HepG2 (cell line): Measurements from ENCODE around the gene DDIT4. TPM values are rescaled to one million over a fixed set of nuclear protein-coding genes. Genes with fewer than 3 reads are reported as not detected.
A peak's percentile ranks its signal among the peaks of the same experiment; 100 is the strongest.

Source experiments
- CENPX ChIP-seq: sonication (generic); formaldehyde crosslinking; IDR thresholded peaks from 2 replicates; pipeline ENCODE4 v1.9.0; 2021; ENCODE audit warnings: mild to moderate bottlenecking, missing genetic modification reagents, moderate library complexity
- NAIF1 ChIP-seq: sonication (generic); formaldehyde crosslinking; IDR thresholded peaks from 2 replicates; pipeline ENCODE4 v1.5.0; 2020; ENCODE audit warnings: mild to moderate bottlenecking, missing genetic modification reagents, borderline replicate concordance
- NPAS2 ChIP-seq: sonication (generic); formaldehyde crosslinking; IDR thresholded peaks from 2 replicates; pipeline ENCODE4 v1.8.0; 2022; ENCODE audit warnings: mild to moderate bottlenecking, missing genetic modification reagents, borderline replicate concordance
- ZMYM4 ChIP-seq: sonication (generic); formaldehyde crosslinking; IDR thresholded peaks from 2 replicates; pipeline ENCODE4 v1.8.1; 2023; ENCODE audit warnings: mild to moderate bottlenecking, missing genetic modification reagents
- polyA plus RNA-seq, 8 experiments: library from polyadenylated mRNA; depleted of rRNA in 3 of 8; stranded (reverse) in 7 of 8; unstranded in 1 of 8; fragments of >200 nt; fragmentation: Illumina TruSeq in 4 of 8; extraction: Trizol in 4 of 8; gene quantifications; 2 replicates each; pipeline versions ENCODE4 v1.2.1 to v1.2.3, GENCODE V29; 2011 to 2016; ENCODE audit warnings: low read depth in 4 of 8, missing spikeins in 1 of 8, mixed read lengths in 1 of 8; ENCODE audit not compliant: insufficient read depth in 1 of 8
- total RNA-seq, 5 experiments: library from RNA; depleted of rRNA; stranded (reverse); fragments of >200 nt; fragmentation: Illumina TruSeq; extraction: Trizol; gene quantifications; 2 replicates each; pipeline ENCODE4 v1.2.3, GENCODE V29; 2016; ENCODE audit warnings: low read depth in 1 of 5
- TF ChIP-seq, protein P1 (sequence below): IDR thresholded peaks from 2 replicates; pipeline ENCODE4 v1.6.1; 2016; ENCODE audit warnings: low read depth, missing genetic modification reagents, missing compliant biosample characterization
- TF ChIP-seq, protein P2 (sequence below): sonication (generic); formaldehyde crosslinking; IDR thresholded peaks from 2 replicates; pipeline ENCODE4 v1.4.0; 2020; ENCODE audit warnings: missing genetic modification reagents
- TF ChIP-seq, protein P3 (sequence below): IDR thresholded peaks from 2 replicates; pipeline ENCODE4 v1.6.1; 2016; ENCODE audit warnings: missing compliant biosample characterization, missing genetic modification reagents, borderline replicate concordance
- TF ChIP-seq, protein P4 (sequence below): IDR thresholded peaks from 2 replicates; pipeline ENCODE4 v1.6.1; 2012; ENCODE audit warnings: low read length, improper control_type of control experiment

The DDIT4 gene
- total and polyA plus RNA-seq, 2 of the 13 experiments (the other 11 are each of a cell fraction or from before 2014, with no cell fraction given): 35.6 to 40.7 TPM

DNA sequence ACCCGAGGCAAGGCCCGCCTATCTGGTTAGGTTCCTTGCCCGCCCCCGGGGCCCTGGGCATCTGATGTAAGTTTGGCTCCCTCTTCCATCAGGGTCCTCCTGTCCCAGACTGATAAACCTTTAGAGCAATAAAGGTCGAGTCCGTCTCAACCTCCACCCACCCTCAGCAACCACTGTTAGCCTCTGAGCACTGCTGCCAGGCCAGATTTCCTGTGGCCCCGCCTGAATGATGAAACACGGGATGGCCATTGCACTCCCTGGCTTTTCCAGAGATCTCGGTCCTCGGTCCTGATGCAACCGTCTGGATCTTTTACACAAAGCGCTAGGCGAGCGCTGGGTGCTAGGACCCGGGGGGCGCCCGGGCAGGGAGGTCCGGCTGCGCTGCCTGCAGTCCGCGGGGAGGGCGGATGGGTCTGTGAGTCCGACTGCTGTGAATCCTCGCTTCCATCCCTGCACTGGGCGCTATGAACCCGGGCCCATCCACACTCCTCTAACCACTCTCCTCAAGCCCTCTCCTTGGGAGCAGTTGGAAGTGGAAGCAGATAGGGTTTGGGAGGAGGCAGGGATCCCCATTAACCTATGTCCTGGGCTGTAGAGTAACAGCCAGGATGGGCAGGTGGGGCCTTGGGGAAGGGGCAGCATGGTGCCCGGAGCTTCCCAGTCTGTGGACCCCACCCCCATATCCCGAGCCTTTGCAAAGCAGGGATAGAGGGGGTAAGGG lies 875 bp upstream of the DDIT4 start (continued):
- TF ChIP-seq, protein P1, sequence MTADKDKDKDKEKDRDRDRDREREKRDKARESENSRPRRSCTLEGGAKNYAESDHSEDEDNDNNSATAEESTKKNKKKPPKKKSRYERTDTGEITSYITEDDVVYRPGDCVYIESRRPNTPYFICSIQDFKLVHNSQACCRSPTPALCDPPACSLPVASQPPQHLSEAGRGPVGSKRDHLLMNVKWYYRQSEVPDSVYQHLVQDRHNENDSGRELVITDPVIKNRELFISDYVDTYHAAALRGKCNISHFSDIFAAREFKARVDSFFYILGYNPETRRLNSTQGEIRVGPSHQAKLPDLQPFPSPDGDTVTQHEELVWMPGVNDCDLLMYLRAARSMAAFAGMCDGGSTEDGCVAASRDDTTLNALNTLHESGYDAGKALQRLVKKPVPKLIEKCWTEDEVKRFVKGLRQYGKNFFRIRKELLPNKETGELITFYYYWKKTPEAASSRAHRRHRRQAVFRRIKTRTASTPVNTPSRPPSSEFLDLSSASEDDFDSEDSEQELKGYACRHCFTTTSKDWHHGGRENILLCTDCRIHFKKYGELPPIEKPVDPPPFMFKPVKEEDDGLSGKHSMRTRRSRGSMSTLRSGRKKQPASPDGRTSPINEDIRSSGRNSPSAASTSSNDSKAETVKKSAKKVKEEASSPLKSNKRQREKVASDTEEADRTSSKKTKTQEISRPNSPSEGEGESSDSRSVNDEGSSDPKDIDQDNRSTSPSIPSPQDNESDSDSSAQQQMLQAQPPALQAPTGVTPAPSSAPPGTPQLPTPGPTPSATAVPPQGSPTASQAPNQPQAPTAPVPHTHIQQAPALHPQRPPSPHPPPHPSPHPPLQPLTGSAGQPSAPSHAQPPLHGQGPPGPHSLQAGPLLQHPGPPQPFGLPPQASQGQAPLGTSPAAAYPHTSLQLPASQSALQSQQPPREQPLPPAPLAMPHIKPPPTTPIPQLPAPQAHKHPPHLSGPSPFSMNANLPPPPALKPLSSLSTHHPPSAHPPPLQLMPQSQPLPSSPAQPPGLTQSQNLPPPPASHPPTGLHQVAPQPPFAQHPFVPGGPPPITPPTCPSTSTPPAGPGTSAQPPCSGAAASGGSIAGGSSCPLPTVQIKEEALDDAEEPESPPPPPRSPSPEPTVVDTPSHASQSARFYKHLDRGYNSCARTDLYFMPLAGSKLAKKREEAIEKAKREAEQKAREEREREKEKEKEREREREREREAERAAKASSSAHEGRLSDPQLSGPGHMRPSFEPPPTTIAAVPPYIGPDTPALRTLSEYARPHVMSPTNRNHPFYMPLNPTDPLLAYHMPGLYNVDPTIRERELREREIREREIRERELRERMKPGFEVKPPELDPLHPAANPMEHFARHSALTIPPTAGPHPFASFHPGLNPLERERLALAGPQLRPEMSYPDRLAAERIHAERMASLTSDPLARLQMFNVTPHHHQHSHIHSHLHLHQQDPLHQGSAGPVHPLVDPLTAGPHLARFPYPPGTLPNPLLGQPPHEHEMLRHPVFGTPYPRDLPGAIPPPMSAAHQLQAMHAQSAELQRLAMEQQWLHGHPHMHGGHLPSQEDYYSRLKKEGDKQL: peak; percentile 43; the same call in 1 of the 2 replicates
- TF ChIP-seq NAIF1: peak; percentile 20; the same call in 1 of the 2 replicates
- TF ChIP-seq, protein P2, sequence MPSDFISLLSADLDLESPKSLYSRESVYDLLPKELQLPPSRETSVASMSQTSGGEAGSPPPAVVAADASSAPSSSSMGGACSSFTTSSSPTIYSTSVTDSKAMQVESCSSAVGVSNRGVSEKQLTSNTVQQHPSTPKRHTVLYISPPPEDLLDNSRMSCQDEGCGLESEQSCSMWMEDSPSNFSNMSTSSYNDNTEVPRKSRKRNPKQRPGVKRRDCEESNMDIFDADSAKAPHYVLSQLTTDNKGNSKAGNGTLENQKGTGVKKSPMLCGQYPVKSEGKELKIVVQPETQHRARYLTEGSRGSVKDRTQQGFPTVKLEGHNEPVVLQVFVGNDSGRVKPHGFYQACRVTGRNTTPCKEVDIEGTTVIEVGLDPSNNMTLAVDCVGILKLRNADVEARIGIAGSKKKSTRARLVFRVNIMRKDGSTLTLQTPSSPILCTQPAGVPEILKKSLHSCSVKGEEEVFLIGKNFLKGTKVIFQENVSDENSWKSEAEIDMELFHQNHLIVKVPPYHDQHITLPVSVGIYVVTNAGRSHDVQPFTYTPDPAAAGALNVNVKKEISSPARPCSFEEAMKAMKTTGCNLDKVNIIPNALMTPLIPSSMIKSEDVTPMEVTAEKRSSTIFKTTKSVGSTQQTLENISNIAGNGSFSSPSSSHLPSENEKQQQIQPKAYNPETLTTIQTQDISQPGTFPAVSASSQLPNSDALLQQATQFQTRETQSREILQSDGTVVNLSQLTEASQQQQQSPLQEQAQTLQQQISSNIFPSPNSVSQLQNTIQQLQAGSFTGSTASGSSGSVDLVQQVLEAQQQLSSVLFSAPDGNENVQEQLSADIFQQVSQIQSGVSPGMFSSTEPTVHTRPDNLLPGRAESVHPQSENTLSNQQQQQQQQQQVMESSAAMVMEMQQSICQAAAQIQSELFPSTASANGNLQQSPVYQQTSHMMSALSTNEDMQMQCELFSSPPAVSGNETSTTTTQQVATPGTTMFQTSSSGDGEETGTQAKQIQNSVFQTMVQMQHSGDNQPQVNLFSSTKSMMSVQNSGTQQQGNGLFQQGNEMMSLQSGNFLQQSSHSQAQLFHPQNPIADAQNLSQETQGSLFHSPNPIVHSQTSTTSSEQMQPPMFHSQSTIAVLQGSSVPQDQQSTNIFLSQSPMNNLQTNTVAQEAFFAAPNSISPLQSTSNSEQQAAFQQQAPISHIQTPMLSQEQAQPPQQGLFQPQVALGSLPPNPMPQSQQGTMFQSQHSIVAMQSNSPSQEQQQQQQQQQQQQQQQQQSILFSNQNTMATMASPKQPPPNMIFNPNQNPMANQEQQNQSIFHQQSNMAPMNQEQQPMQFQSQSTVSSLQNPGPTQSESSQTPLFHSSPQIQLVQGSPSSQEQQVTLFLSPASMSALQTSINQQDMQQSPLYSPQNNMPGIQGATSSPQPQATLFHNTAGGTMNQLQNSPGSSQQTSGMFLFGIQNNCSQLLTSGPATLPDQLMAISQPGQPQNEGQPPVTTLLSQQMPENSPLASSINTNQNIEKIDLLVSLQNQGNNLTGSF: no peak
- TF ChIP-seq, protein P3, sequence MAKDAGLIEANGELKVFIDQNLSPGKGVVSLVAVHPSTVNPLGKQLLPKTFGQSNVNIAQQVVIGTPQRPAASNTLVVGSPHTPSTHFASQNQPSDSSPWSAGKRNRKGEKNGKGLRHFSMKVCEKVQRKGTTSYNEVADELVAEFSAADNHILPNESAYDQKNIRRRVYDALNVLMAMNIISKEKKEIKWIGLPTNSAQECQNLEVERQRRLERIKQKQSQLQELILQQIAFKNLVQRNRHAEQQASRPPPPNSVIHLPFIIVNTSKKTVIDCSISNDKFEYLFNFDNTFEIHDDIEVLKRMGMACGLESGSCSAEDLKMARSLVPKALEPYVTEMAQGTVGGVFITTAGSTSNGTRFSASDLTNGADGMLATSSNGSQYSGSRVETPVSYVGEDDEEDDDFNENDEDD (CRISPR knock-in tag): peak; percentile 32; the same call in 1 of the 2 replicates
- peak; percentile 89 for TF ChIP-seq ZMYM4 (CRISPR knock-in tag)
- no peak for TF ChIP-seq NPAS2
- TF ChIP-seq, protein P4, sequence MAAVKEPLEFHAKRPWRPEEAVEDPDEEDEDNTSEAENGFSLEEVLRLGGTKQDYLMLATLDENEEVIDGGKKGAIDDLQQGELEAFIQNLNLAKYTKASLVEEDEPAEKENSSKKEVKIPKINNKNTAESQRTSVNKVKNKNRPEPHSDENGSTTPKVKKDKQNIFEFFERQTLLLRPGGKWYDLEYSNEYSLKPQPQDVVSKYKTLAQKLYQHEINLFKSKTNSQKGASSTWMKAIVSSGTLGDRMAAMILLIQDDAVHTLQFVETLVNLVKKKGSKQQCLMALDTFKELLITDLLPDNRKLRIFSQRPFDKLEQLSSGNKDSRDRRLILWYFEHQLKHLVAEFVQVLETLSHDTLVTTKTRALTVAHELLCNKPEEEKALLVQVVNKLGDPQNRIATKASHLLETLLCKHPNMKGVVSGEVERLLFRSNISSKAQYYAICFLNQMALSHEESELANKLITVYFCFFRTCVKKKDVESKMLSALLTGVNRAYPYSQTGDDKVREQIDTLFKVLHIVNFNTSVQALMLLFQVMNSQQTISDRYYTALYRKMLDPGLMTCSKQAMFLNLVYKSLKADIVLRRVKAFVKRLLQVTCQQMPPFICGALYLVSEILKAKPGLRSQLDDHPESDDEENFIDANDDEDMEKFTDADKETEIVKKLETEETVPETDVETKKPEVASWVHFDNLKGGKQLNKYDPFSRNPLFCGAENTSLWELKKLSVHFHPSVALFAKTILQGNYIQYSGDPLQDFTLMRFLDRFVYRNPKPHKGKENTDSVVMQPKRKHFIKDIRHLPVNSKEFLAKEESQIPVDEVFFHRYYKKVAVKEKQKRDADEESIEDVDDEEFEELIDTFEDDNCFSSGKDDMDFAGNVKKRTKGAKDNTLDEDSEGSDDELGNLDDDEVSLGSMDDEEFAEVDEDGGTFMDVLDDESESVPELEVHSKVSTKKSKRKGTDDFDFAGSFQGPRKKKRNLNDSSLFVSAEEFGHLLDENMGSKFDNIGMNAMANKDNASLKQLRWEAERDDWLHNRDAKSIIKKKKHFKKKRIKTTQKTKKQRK: no peak
- TF ChIP-seq CENPX (CRISPR knock-in tag): no peak
